K562 (cell line): ENCODE data around the gene CTCFL. TPM values are rescaled to one million over a fixed set of nuclear protein-coding genes. Genes with fewer than 3 reads are reported as not detected.

Experiments
- GATAD2B ChIP-seq: fragments of 450-650 bp; IDR thresholded peaks from 2 replicates; pipeline ENCODE4 v1.6.1; 2017; ENCODE audit warnings: mild to moderate bottlenecking, borderline replicate concordance
- MYBL2 ChIP-seq, 2 experiments: fragments of 450-650 bp in 1 of 2; sonication (generic) in 1 of 2; formaldehyde crosslinking in 1 of 2; IDR thresholded peaks; 2 replicates each; pipeline versions ENCODE4 v1.6.1 to v1.8.1; 2017 to 2022; ENCODE audit warnings: borderline replicate concordance in 1 of 2, inconsistent platforms in 1 of 2, low read depth in 1 of 2, mild to moderate bottlenecking in 1 of 2, missing genetic modification reagents in 1 of 2, moderate library complexity in 1 of 2
- REST ChIP-seq, 2 experiments: fragments of 450-650 bp; formaldehyde crosslinking in 1 of 2; IDR thresholded peaks; 2 replicates each; pipeline versions ENCODE4 v1.4.0 to v1.6.1; 2014 to 2020; ENCODE audit warnings: mild to moderate bottlenecking in 2 of 2, borderline replicate concordance in 1 of 2, low read depth in 1 of 2
- THRAP3 ChIP-seq: fragments of 450-650 bp; IDR thresholded peaks from 2 replicates; pipeline ENCODE4 v1.6.1; 2016; ENCODE audit warnings: mild to moderate bottlenecking, inconsistent platforms, borderline replicate concordance
- ZC3H4 ChIP-seq: sonication (generic); formaldehyde crosslinking; IDR thresholded peaks from 2 replicates; pipeline ENCODE4 v1.9.0; 2021; ENCODE audit warnings: missing genetic modification reagents, borderline replicate concordance
- ZNF583 ChIP-seq: fragments of 250-450 bp; sonication (Bioruptor Pico); IDR thresholded peaks from 2 replicates; pipeline ENCODE4 v1.4.0; 2020
- polyA plus RNA-seq, 8 experiments: library from polyadenylated mRNA; depleted of rRNA in 4 of 8; stranded (reverse) in 5 of 8; unstranded in 3 of 8; fragments of >200 nt; fragmentation: Nextera tagmentation in 2 of 8; fragmentation: Illumina TruSeq in 1 of 8; extraction: Ambion mirVana in 2 of 8; extraction: Trizol in 1 of 8; gene quantifications; 2 replicates each; pipeline versions ENCODE4 v1.2.1 to v1.2.3, GENCODE V29; 2011 to 2014; ENCODE audit warnings: inconsistent platforms in 1 of 8, missing spikeins in 1 of 8
- total RNA-seq, 7 experiments: library from RNA; depleted of rRNA in 6 of 7; stranded (reverse); fragments of >200 nt in 6 of 7; fragmentation: Illumina TruSeq in 2 of 7; extraction: Trizol in 2 of 7; gene quantifications; 2 replicates each; pipeline versions ENCODE4 v1.2.1 to v1.2.3, GENCODE V29; 2011 to 2021; ENCODE audit warnings: low replicate concordance in 1 of 7

The CTCFL gene
- total and polyA plus RNA-seq, 9 of the 15 experiments (the other 6 are each of a cell fraction or from before 2014, with no cell fraction given), result 42.4 to 188 (median 111) TPM

GRCh38 chr20:57514273-57514751 lies 10.6 kb downstream of the CTCFL start (continued):
- TF ChIP-seq ZNF583, result no peak
- TF ChIP-seq MYBL2 (IDR thresholded peaks at IDR 0.05; ENCODE audit: low read depth), result no peak
- TF ChIP-seq MYBL2 (CRISPR knock-in tag; IDR thresholded peaks at IDR 0.05; ENCODE audit: borderline replicate concordance), result no peak
- TF ChIP-seq REST (IDR thresholded peaks at IDR 0.05; ENCODE audit: borderline replicate concordance), result peak; percentile 59
- no peak for TF ChIP-seq REST (CRISPR knock-in tag; IDR thresholded peaks at IDR 0.05; ENCODE audit: low read depth)
- TF ChIP-seq GATAD2B, result no peak
- no peak for TF ChIP-seq THRAP3
- TF ChIP-seq ZC3H4 (CRISPR knock-in tag), result no peak
